ENCODE measurements around the gene UBE2E2.

GRCh38 chr3:23406601-23407000 lies 203.5 kb downstream of the UBE2E2 start:
- TF ChIP-seq CTCF (IDR thresholded peaks at IDR 0.05; ENCODE audit: low read depth, low read length): no peak
- TF ChIP-seq MAX (IDR thresholded peaks at IDR 0.05; ENCODE audit: low read depth, low read length): no peak
